D721Med (cell line): ENCODE data around the gene LRRC39.

ENCODE experiments used
- DNase-seq: peaks from one replicate; pipeline ENCODE4 v3.0.0; 2011; ENCODE audit warnings: low spot score; ENCODE audit not compliant: insufficient read length
- FAIRE-seq: peaks from 2 replicates; lab custom pipeline; 2011; peaks lifted over from hg19 to GRCh38; lab: Jason Lieb, UNC
- CTCF ChIP-seq: IDR thresholded peaks from 2 replicates; pipeline ENCODE4 v1.5.1; 2012; ENCODE audit warnings: mild to moderate bottlenecking, control low read depth; ENCODE audit not compliant: insufficient read depth; ENCODE audit errors: missing control alignments

Gene LRRC39

GRCh38 chr1:100178091-100178490, at the start of gene LRRC39:
Gene LRRC39, minus strand, starts transcription at chr1:100178256. Its CDS starts 9,740 bp downstream, at chr1:100168516.
- FAIRE-seq (peak; percentile 73), DNase-seq (no peak)
- no peak for TF ChIP-seq CTCF

- FAIRE-seq (no peak), DNase-seq (no peak)
- no peak for TF ChIP-seq CTCF
Measured at GRCh38 chr1:100222428-100222827, 44.4 kb upstream of the LRRC39 start.

- no peak for DNase-seq
- no peak for FAIRE-seq
- no peak for TF ChIP-seq CTCF
Measured at GRCh38 chr1:100219883-100220282, 41.8 kb upstream of the LRRC39 start.

- DNase-seq (no peak), FAIRE-seq (no peak)
- TF ChIP-seq CTCF = no peak
Measured at GRCh38 chr1:100219457-100219856, 41.4 kb upstream of the LRRC39 start.

- no peak for TF ChIP-seq CTCF
- peak; percentile 73 for FAIRE-seq
- no peak for DNase-seq
Measured at GRCh38 chr1:100217834-100218233, 39.8 kb upstream of the LRRC39 start.

GRCh38 chr1:100215101-100215500, 37.0 kb upstream of the LRRC39 start:
- no peak for TF ChIP-seq CTCF
- DNase-seq = no peak
- FAIRE-seq = no peak

- FAIRE-seq = no peak
- no peak for DNase-seq
- no peak for TF ChIP-seq CTCF
Measured at GRCh38 chr1:100213141-100213540, 35.1 kb upstream of the LRRC39 start.
